ENCODE data around the gene MDM2. TPM values are rescaled to one million over a fixed set of nuclear protein-coding genes. Genes with fewer than 3 reads are reported as not detected.
A peak's percentile ranks its signal among the peaks of the same experiment; 100 is the strongest.
"Not testable (repeated sequence)": the region's sequence is repeated elsewhere in the genome, so short reads cannot be mapped to it uniquely, and the experiment has no call there.

The MDM2 gene
- total RNA-seq, 1 donor from 2014 or later = 153 TPM

DNA sequence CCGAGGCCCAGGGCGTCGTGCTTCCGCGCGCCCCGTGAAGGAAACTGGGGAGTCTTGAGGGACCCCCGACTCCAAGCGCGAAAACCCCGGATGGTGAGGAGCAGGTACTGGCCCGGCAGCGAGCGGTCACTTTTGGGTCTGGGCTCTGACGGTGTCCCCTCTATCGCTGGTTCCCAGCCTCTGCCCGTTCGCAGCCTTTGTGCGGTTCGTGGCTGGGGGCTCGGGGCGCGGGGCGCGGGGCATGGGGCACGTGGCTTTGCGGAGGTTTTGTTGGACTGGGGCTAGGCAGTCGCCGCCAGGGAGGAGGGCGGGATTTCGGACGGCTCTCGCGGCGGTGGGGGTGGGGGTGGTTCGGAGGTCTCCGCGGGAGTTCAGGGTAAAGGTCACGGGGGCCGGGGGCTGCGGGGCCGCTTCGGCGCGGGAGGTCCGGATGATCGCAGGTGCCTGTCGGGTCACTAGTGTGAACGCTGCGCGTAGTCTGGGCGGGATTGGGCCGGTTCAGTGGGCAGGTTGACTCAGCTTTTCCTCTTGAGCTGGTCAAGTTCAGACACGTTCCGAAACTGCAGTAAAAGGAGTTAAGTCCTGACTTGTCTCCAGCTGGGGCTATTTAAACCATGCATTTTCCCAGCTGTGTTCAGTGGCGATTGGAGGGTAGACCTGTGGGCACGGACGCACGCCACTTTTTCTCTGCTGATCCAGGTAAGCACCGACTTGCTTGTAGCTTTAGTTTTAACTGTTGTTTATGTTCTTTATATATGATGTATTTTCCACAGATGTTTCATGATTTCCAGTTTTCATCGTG, 612 bp downstream of the MDM2 start:
- peak; percentile 63 for DNase-seq (ENCODE audit: low spot score, unreplicated experiment)
- Mint-ChIP-seq H3K9me3 (ENCODE audit: low read depth) (no peaks in the 10 kb centered on the region), H3K4me1 (ENCODE audit: low read depth) (peaks cover 39% of the 10 kb centered on the region), H3K27me3 (no peaks in the 10 kb centered on the region), H3K4me3 (ENCODE audit: low read depth) (peak overlapping the region; percentile 96), H3K27ac (peak overlapping the region; percentile 100), H3K36me3 (ENCODE audit: insufficient read depth) (peaks cover 12% of the 10 kb centered on the region)
- TF ChIP-seq, protein P1, sequence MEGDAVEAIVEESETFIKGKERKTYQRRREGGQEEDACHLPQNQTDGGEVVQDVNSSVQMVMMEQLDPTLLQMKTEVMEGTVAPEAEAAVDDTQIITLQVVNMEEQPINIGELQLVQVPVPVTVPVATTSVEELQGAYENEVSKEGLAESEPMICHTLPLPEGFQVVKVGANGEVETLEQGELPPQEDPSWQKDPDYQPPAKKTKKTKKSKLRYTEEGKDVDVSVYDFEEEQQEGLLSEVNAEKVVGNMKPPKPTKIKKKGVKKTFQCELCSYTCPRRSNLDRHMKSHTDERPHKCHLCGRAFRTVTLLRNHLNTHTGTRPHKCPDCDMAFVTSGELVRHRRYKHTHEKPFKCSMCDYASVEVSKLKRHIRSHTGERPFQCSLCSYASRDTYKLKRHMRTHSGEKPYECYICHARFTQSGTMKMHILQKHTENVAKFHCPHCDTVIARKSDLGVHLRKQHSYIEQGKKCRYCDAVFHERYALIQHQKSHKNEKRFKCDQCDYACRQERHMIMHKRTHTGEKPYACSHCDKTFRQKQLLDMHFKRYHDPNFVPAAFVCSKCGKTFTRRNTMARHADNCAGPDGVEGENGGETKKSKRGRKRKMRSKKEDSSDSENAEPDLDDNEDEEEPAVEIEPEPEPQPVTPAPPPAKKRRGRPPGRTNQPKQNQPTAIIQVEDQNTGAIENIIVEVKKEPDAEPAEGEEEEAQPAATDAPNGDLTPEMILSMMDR (IDR thresholded peaks at IDR 0.05; ENCODE audit: unreplicated experiment) = no peak

DNA sequence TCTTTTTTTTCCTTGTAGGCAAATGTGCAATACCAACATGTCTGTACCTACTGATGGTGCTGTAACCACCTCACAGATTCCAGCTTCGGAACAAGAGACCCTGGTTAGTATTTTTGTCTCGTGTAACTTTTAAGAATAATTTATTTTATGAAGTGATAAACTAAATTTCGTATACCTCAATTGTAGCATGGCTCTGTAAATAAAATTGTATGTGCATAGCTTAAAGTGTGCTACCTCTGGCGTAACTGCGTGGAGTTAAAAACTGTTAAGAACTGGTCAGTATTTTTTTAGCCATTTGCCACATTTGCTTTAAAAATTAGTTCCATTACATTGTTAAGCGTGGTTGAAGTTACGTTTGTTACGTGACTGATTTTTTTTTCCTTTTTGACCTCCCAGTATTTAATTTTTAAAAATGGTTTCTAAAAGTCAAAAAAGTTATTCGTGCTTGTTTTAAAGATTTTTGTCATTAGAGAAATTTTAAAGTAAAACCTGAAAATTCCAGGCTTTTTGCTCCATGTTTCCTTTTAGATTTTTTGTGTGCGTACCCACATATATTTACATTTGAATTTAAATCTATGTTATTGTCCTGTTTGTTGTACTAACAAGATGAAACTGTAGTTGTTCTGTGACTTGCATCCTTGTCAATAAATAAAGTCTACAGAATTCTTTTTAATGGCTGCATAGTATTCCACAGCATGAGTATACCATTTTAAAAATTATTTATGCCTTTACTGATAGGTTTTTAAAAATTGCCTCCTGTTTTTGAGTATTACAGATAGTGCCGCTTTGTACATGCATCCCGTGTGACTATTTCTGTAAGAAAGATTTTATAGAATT, 1.4 kb downstream of the MDM2 start:
- TF ChIP-seq, protein P1 (IDR thresholded peaks at IDR 0.05; ENCODE audit: unreplicated experiment) = no peak
- Mint-ChIP-seq H3K9me3 (ENCODE audit: low read depth) (no peaks in the 10 kb centered on the region), H3K36me3 (ENCODE audit: insufficient read depth) (peaks cover 12% of the 10 kb centered on the region), H3K27ac (peak overlapping the region; percentile 100), H3K4me3 (ENCODE audit: low read depth) (peak overlapping the region; percentile 96), H3K4me1 (ENCODE audit: low read depth) (peaks cover 35% of the 10 kb centered on the region), H3K27me3 (no peaks in the 10 kb centered on the region)
- no peak for DNase-seq (ENCODE audit: low spot score, unreplicated experiment)

DNA sequence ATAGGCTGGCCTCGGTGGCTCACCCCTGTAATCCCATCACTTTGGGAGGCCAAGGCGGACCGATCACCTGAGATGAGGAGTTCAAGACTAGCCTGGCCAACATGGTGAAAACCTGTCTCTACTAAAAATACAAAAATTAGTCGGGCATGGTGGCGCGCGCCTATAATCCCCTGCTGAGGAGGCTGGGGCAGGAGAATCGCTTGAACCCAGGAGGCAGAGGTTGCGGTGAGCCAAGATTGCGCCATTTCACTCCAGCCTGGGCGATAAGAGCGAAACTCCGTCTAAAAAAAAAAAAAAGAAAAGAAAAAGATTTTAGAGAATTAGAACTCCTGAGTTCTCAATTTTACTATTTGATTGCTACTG, 2.0 kb downstream of the MDM2 start:
- peak overlapping the region; percentile 96 for H3K4me3 Mint-ChIP-seq (ENCODE audit: low read depth)
- peaks cover 29% of the 10 kb centered on the region for H3K4me1 Mint-ChIP-seq (ENCODE audit: low read depth)
- not testable (repeated sequence) for H3K9me3 Mint-ChIP-seq (ENCODE audit: low read depth); H3K27me3 Mint-ChIP-seq; DNase-seq (ENCODE audit: low spot score, unreplicated experiment)
- peaks cover 13% of the 10 kb centered on the region for H3K36me3 Mint-ChIP-seq (ENCODE audit: insufficient read depth)
- H3K27ac Mint-ChIP-seq = peak overlapping the region; percentile 100

DNA sequence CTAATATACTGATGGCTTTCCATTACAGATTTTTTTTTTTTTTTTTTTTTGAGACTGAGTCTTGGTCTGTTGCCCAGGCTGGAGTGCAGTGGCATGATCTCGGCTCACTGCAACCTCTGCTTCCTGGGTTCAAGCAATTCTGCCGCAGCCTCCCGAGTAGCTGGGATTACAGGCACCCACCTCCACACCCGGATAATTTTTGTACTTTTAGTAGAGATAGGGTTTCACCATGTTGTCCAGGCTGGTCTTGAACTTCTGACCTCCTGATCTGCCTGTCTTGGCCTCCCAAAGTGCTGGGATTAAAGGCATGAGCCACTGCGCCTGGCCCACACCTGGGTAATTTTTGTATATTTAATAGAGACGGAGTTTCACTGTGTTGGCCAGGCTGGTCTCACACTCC, 3.6 kb downstream of the MDM2 start:
- H3K27me3 Mint-ChIP-seq; H3K9me3 Mint-ChIP-seq (ENCODE audit: low read depth); H3K27ac Mint-ChIP-seq; DNase-seq (ENCODE audit: low spot score, unreplicated experiment): not testable (repeated sequence)
- Mint-ChIP-seq H3K4me3 (ENCODE audit: low read depth) (peak overlapping the region; percentile 48), H3K36me3 (ENCODE audit: insufficient read depth) (peaks cover 15% of the 10 kb centered on the region), H3K4me1 (ENCODE audit: low read depth) (peaks cover 17% of the 10 kb centered on the region)

DNA sequence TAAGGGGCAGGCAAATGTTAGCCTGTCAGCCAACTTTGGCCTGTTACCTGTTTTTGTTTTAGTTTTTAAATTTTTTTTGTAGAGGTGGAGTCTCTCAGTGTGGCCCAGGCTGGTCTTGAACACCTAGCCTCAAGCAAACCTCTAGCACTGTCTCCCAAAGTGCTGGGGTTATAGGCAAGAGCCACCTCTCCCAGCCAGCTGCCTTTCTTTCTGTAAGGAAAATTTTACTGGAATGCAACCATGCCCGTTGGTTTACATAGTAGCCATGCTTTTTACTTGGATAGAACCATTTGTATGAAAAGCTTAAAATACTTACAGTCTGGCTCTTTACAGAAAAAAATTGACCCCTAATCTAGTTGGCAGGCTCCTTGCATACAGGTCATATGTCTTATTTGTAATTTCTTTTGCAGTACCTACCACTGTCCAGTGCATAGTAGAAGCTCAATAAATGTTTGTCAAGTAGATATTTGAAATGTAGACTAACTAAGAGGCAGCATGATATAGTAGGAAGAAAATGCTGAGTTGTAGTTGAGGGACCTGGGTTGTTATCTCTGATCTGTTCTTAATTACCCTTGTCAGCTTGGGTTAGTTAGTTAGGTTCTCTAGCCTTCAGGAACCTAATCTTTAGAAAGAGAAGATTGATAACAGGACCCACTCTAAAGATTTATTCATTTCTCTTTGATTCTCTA, 4.7 kb downstream of the MDM2 start:
- TF ChIP-seq, protein P1 (IDR thresholded peaks at IDR 0.05; ENCODE audit: unreplicated experiment) = no peak
- peaks cover 19% of the 10 kb centered on the region for H3K36me3 Mint-ChIP-seq (ENCODE audit: insufficient read depth)
- no peaks in the 10 kb centered on the region for H3K9me3 Mint-ChIP-seq (ENCODE audit: low read depth)
- no peak for DNase-seq (ENCODE audit: low spot score, unreplicated experiment)
- no peaks in the 10 kb centered on the region for H3K27me3 Mint-ChIP-seq
- no peak overlapping the region for H3K4me3 Mint-ChIP-seq (ENCODE audit: low read depth)
- peak overlapping the region; percentile 4 for H3K27ac Mint-ChIP-seq
- peaks cover 12% of the 10 kb centered on the region for H3K4me1 Mint-ChIP-seq (ENCODE audit: low read depth)

DNA sequence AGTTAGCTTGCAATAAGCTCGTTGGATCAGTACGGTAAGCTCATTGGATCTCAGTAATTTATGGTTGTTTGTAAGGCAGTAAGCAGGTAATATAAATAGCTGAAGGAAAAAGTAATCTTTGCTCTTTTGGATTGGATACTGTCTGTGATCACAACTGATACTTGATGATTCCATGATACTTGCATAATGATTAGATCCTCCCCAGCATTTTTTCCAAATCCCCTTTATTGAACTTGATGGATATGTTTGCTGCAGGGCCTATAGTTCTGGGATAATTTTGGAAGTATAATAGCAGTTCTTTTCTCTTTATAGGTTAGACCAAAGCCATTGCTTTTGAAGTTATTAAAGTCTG, 5.2 kb downstream of the MDM2 start:
- DNase-seq (ENCODE audit: low spot score, unreplicated experiment) = no peak
- TF ChIP-seq, protein P1 (IDR thresholded peaks at IDR 0.05; ENCODE audit: unreplicated experiment) = no peak
- peaks cover 12% of the 10 kb centered on the region for H3K4me1 Mint-ChIP-seq (ENCODE audit: low read depth)
- peak overlapping the region; percentile 4 for H3K27ac Mint-ChIP-seq
- H3K4me3 Mint-ChIP-seq (ENCODE audit: low read depth) = no peak overlapping the region
- no peaks in the 10 kb centered on the region for H3K27me3 Mint-ChIP-seq
- no peaks in the 10 kb centered on the region for H3K9me3 Mint-ChIP-seq (ENCODE audit: low read depth)
- peaks cover 19% of the 10 kb centered on the region for H3K36me3 Mint-ChIP-seq (ENCODE audit: insufficient read depth)
